ENCODE measurements around the gene NT5M. TPM values are rescaled to one million over a fixed set of nuclear protein-coding genes. Genes with fewer than 3 reads are reported as not detected.
A peak's percentile ranks its signal among the peaks of the same experiment; 100 is the strongest.

NT5M gene
- total RNA-seq, 4 donors from 2014 or later = 3.7 to 15.7 (median 8.0) TPM

GRCh38 chr17:17370711-17371110 lies 67.5 kb downstream of the NT5M start:
- TF ChIP-seq POLR2A (IDR thresholded peaks at IDR 0.05) = no peak
- TF ChIP-seq CTCF (IDR thresholded peaks at IDR 0.05 in 4 of 5, conservative IDR thresholded peaks at IDR 0.05 in 1 of 5) = no peak
- no peaks in the 10 kb centered on the region for H3K9me3 ChIP-seq
- ATAC-seq (no peak), DNase-seq (no peak)
- no peak overlapping the region for H3K27ac ChIP-seq
- peaks cover 0 to 6% (median 2%) of the 10 kb centered on the region in 3 donors for H3K27me3 ChIP-seq
- no peaks in the 10 kb centered on the region for H3K4me1 ChIP-seq
- in situ Hi-C loops (cut with MboI; ENCODE audit: low sequenced_read_pairs in 4 of 4) (no loop called here), intact Hi-C loops (cut with DNase I; ENCODE audit: low total_unique reads) (no loop called here)
- H3K4me3 ChIP-seq = no peak overlapping the region
- no peaks in the 10 kb centered on the region for H3K36me3 ChIP-seq

GRCh38 chr17:17372856-17373520 lies 69.8 kb downstream of the NT5M start:
- ATAC-seq = no peak
- no peak for DNase-seq
- in situ Hi-C loops (cut with MboI; ENCODE audit: low sequenced_read_pairs in 4 of 4) (no loop called here), intact Hi-C loops (cut with DNase I; ENCODE audit: low total_unique reads) (no loop called here)
- H3K4me1 ChIP-seq = no peaks in the 10 kb centered on the region
- TF ChIP-seq CTCF (IDR thresholded peaks at IDR 0.05 in 4 of 5, conservative IDR thresholded peaks at IDR 0.05 in 1 of 5) = no peak
- TF ChIP-seq POLR2A (IDR thresholded peaks at IDR 0.05) = no peak
- no peaks in the 10 kb centered on the region for H3K9me3 ChIP-seq
- no peak overlapping the region for H3K27ac ChIP-seq
- no peaks in the 10 kb centered on the region for H3K27me3 ChIP-seq
- H3K4me3 ChIP-seq = no peak overlapping the region
- no peaks in the 10 kb centered on the region for H3K36me3 ChIP-seq

GRCh38 chr17:17375841-17376240 lies 72.7 kb downstream of the NT5M start:
- TF ChIP-seq POLR2A (IDR thresholded peaks at IDR 0.05) (no peak), CTCF (IDR thresholded peaks at IDR 0.05 in 4 of 5, conservative IDR thresholded peaks at IDR 0.05 in 1 of 5) (no peak)
- Histone ChIP-seq H3K4me3 (no peak overlapping the region), H3K27me3 (no peaks in the 10 kb centered on the region), H3K4me1 (no peaks in the 10 kb centered on the region), H3K27ac (no peak overlapping the region), H3K36me3 (no peaks in the 10 kb centered on the region), H3K9me3 (no peaks in the 10 kb centered on the region)
- ATAC-seq (no peak), DNase-seq (no peak)
- intact Hi-C loops (cut with DNase I; ENCODE audit: low total_unique reads) = no loop called here
- in situ Hi-C loops (cut with MboI; ENCODE audit: low sequenced_read_pairs in 4 of 4) = no loop called here

- no peak for DNase-seq
- no peaks in the 10 kb centered on the region for H3K36me3 ChIP-seq
- intact Hi-C loops (cut with DNase I; ENCODE audit: low total_unique reads) = no loop called here
- H3K27me3 ChIP-seq = no peaks in the 10 kb centered on the region
- no peaks in the 10 kb centered on the region for H3K9me3 ChIP-seq
- H3K4me3 ChIP-seq = no peak overlapping the region
- H3K27ac ChIP-seq = no peak overlapping the region
- ATAC-seq = peak in 1 of 2 donors; percentile 42
- no peak for TF ChIP-seq POLR2A (IDR thresholded peaks at IDR 0.05)
- no peak for TF ChIP-seq CTCF (IDR thresholded peaks at IDR 0.05 in 4 of 5, conservative IDR thresholded peaks at IDR 0.05 in 1 of 5)
- in situ Hi-C loops (cut with MboI; ENCODE audit: low sequenced_read_pairs in 4 of 4) = no loop called here
- H3K4me1 ChIP-seq = no peaks in the 10 kb centered on the region
Observed at GRCh38 chr17:17376362-17376761, 73.2 kb downstream of the NT5M start.

All from gastrocnemius medialis (tissue), 4 donors.